Activated CD8-positive, alpha-beta memory T cell treated with anti-CD3 and anti-CD28 coated beads, Interleukin-2, amount 50 U/mL, for 1 hour (primary cell): ENCODE data around the gene ATXN1L.
"Not testable (repeated sequence)": the region's sequence is repeated elsewhere in the genome, so short reads cannot be mapped to it uniquely, and the experiment has no call there.

Experiments used
- DNase-seq: peaks from one replicate; pipeline ENCODE4 v3.0.0-alpha.2; 2020; ENCODE audit errors: extremely low read depth

ATXN1L gene

GRCh38 chr16:71852158-71852557 is 6.4 kb downstream of the ATXN1L start:
- DNase-seq: no peak

GRCh38 chr16:71852561-71852960 is 6.8 kb downstream of the ATXN1L start:
- DNase-seq: no peak

GRCh38 chr16:71853413-71853812 is 7.6 kb downstream of the ATXN1L start:
- no peak for DNase-seq

GRCh38 chr16:71854369-71854948 is 8.7 kb downstream of the ATXN1L start:
- DNase-seq: no peak

GRCh38 chr16:71855937-71856662 is 10.3 kb downstream of the ATXN1L start:
- no peak for DNase-seq

- no peak for DNase-seq
Measured at GRCh38 chr16:71859762-71860521, 14.2 kb downstream of the ATXN1L start.

GRCh38 chr16:71863995-71864394 is 18.2 kb downstream of the ATXN1L start:
- DNase-seq: no peak

- no peak for DNase-seq
Measured at GRCh38 chr16:71865173-71865863, 19.5 kb downstream of the ATXN1L start.

- DNase-seq: not testable (repeated sequence)
Measured at GRCh38 chr16:71867175-71867574, 21.4 kb downstream of the ATXN1L start.

- no peak for DNase-seq
Measured at GRCh38 chr16:71867939-71868338, 22.2 kb downstream of the ATXN1L start.

- no peak for DNase-seq
Measured at GRCh38 chr16:71869089-71869488, 23.3 kb downstream of the ATXN1L start.

GRCh38 chr16:71870818-71871217 is 25.0 kb downstream of the ATXN1L start:
- DNase-seq: no peak

- no peak for DNase-seq
Measured at GRCh38 chr16:71873199-71873598, 27.4 kb downstream of the ATXN1L start.

- no peak for DNase-seq
Measured at GRCh38 chr16:71878911-71879310, 33.1 kb downstream of the ATXN1L start.

GRCh38 chr16:71880176-71880575 is 34.4 kb downstream of the ATXN1L start:
- no peak for DNase-seq

- peak; percentile 57 for DNase-seq
Measured at GRCh38 chr16:71882505-71883167, 36.9 kb downstream of the ATXN1L start.

- DNase-seq: no peak
Measured at GRCh38 chr16:71883168-71883848, 37.5 kb downstream of the ATXN1L start.

- DNase-seq: peak; percentile 48
Measured at GRCh38 chr16:71883849-71884638, 38.3 kb downstream of the ATXN1L start, which contains the start of gene ZNF821. Gene ZNF821 (minus strand): TSS chr16:71884182. CDS start chr16:71879946, 4,236 bp downstream.

- no peak for DNase-seq
Measured at GRCh38 chr16:71885261-71885650, 39.5 kb downstream of the ATXN1L start.

GRCh38 chr16:71889147-71889546 is 43.4 kb downstream of the ATXN1L start:
- DNase-seq: no peak
